ENCODE results near the gene RGS1.

RGS1 gene

DNA sequence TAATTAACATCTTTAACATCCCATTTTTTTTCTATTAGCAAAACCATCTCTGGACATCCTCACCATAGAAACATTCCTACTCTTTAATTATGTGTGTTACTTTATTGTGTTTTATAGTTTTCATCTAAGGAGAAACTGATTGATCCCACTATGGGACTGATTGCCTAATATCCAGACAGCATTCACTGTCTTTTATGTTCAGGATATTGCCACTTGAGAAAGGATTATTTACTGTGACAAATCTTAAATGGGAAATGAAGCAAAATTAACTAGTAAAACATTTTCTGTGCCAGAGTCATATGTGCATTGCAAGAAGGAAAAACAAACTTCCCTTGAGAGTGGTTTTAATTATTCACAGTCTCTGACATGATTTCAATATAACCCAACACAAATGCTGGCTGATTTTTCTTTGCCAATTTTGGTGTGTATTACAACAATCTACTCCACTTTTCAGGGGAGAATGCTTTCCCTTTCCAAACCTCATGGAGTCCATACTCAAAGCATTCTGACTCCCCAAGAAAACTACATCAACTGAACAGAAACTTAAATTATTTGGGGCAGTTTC lies 44.6 kb downstream of the RGS1 start:
- no peak for DNase-seq (ENCODE audit: low read depth)

DNA sequence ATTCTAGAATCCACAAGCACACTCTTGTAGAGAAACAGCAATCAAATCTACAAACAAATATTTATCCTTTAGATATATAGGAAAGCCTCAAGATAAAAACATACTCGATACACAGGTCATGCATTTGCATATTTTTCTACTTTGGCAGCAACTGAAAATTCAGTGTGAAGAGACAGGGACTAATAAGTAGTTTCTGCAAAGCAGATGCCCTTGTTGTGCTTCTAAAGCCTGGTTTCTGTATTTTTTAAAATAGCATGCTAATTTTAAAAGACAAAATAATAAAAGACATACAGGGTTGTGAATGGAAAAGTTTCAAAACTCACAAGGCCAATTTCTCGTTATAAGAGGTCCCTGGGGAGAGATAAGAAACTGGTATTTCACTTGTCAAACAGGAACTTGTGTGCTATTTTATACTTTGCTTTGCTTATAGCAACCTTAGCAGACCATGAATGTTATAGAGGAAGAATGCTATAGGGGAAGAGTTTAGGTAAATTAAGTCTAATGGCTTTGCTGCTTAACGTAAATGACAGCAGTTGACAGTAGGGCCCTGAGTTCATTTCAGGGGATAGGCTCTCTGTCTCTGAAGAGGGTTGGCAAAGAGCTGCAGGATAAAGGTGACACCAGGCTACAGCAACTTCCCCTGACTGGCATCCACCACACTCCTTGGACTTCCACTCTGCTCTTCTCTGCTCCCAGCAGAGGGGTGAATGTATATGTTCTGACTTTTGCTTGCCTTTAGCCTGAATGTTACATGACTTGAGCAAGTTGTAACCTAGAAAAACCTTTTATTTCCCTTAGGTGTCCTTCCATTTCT lies 51.0 kb downstream of the RGS1 start:
- DNase-seq (ENCODE audit: low read depth): no peak

DNA sequence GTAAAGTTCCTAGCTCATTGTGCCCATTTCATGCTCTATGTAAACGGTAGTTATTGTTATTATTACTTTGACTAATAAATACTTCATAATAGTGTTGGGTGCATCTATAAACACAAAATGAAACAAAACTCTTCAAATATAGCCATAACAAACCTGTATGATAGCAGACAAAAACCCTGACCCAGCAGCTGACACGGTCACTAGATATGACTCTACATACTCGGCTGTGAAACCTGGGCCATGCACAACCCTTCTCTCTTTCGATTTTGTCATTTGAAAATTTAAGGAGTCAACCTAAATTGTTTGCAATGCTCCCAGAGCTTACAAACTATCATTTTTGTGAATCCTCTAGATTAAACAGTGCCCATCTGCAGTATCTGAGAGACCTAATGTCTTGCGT lies 52.3 kb downstream of the RGS1 start:
- DNase-seq (ENCODE audit: low read depth): no peak

DNA sequence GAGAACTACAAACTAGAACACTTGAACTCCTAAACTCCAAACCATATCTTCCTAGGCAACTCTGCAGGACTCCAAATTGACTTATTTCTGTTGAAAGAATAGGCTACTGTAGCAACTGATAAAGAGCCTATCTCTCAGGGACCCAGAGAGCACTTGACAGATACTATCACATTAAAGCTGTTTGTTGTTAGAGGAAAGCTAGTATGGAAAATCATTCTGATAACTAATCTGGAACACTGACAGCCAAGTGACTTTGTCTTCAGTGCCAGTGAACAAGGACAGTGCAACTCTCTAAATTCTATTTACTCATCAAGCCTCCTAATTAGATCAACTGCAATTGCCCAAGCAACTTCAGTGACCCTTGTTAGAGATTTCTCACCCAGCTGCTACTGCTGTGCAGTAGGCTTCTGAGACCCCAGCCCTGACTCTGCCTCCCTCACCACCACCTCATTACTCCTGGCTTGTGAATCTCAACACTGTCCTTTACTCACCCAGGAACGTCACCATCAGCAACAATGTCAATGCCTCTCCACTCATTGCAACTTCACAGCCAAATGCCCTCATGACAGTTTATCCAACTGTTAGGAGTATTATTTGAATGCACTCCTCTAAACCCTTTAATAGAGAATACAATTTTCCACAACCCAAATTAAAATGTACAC lies 53.0 kb downstream of the RGS1 start:
- no peak for DNase-seq (ENCODE audit: low read depth)

DNA sequence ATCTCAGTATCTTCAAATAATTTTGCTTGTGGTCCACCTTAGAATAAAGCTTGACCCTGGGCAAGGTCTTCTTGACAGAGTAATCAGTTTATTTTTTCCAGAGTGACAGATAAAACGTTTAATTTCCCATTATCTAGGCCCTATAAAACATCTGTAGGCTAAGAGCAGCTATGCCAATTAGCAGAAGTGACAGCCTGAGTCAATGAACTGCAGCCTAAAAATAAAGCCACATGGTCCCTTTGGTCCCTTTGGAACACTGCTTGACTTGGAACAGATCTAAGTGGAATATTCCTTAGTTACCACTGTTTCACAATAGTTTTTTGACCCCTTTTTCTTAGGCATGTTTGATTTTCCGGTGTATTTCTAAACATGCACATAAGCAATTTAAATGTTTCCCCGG lies 54.0 kb downstream of the RGS1 start:
- DNase-seq (ENCODE audit: low read depth): no peak

Measured in stimulated activated CD8-positive, alpha-beta memory T cell treated with anti-CD3 and anti-CD28 coated beads, Interleukin-12 subunit alpha, Interleukin-12 subunit beta, amount 100 ng/mL, for 4 hours (primary cell).